ENCODE data around the gene ZNF518A.

The ZNF518A gene

GRCh38 chr10:96129387-96130325 is at the start of gene ZNF518A:
Gene ZNF518A, plus strand, starts transcription at chr10:96130297. Its CDS starts 26,026 bp downstream, at chr10:96156323.
- DNase-seq: peak; percentile 97

- DNase-seq: no peak
These were observed 47.9 kb upstream of the ZNF518A start for GRCh38 chr10:96082153-96082552.

- no peak for DNase-seq
These were observed 47.3 kb upstream of the ZNF518A start for GRCh38 chr10:96082748-96083147.

- DNase-seq: peak; percentile 14
These were observed 41.0 kb upstream of the ZNF518A start for GRCh38 chr10:96089116-96089515.

GRCh38 chr10:96089670-96090462 is 40.2 kb upstream of the ZNF518A start:
- peak; percentile 94 for DNase-seq

GRCh38 chr10:96090463-96090800 is 39.7 kb upstream of the ZNF518A start:
- no peak for DNase-seq

- DNase-seq: no peak
These were observed 36.9 kb upstream of the ZNF518A start for GRCh38 chr10:96092999-96093767.

- DNase-seq: no peak
These were observed 36.1 kb upstream of the ZNF518A start for GRCh38 chr10:96093948-96094347.

- no peak for DNase-seq
These were observed 33.1 kb upstream of the ZNF518A start for GRCh38 chr10:96096958-96097357.

- DNase-seq: no peak
These were observed 32.2 kb upstream of the ZNF518A start for GRCh38 chr10:96097865-96098264.

- DNase-seq: no peak
These were observed 22.5 kb upstream of the ZNF518A start for GRCh38 chr10:96107623-96108038.

- DNase-seq: no peak
These were observed 17.6 kb upstream of the ZNF518A start for GRCh38 chr10:96112531-96112930.

GRCh38 chr10:96118604-96119450 is 11.3 kb upstream of the ZNF518A start:
- no peak for DNase-seq

GRCh38 chr10:96122824-96123223 is 7.3 kb upstream of the ZNF518A start:
- DNase-seq: no peak

GRCh38 chr10:96124230-96125141 is 5.6 kb upstream of the ZNF518A start:
- peak; percentile 26 for DNase-seq

- no peak for DNase-seq
These were observed 5.0 kb upstream of the ZNF518A start for GRCh38 chr10:96125142-96125515.

- peak; percentile 77 for DNase-seq
These were observed 364 bp downstream of the ZNF518A start for GRCh38 chr10:96130326-96130995.

- peak; percentile 55 for DNase-seq
These were observed 1.5 kb downstream of the ZNF518A start for GRCh38 chr10:96131621-96132020.

- no peak for DNase-seq
These were observed 3.0 kb downstream of the ZNF518A start for GRCh38 chr10:96133135-96133534.

GRCh38 chr10:96136810-96137209 is 6.7 kb downstream of the ZNF518A start:
- DNase-seq: no peak
